NCI-H1048 (cell line): ENCODE results near the gene SLC25A18.
"Not testable (repeated sequence)": the region's sequence is repeated elsewhere in the genome, so short reads cannot be mapped to it uniquely, and the experiment has no call there.

ENCODE experiments used
- DNase-seq: peaks from one replicate; lab custom pipeline; 2025; lab: John Stamatoyannopoulos, UW

The SLC25A18 gene

GRCh38 chr22:17562906-17563870, at the start of gene SLC25A18:
TSS of gene SLC25A18 (plus strand) at chr22:17563498. CDS start at chr22:17579945, 16,447 bp downstream.
- no peak for DNase-seq

- DNase-seq, result no peak
Measured at GRCh38 chr22:17513612-17514011, 49.7 kb upstream of the SLC25A18 start.

GRCh38 chr22:17514084-17514483, 49.2 kb upstream of the SLC25A18 start:
- DNase-seq, result no peak

GRCh38 chr22:17518406-17518805, 44.9 kb upstream of the SLC25A18 start:
- DNase-seq, result no peak

GRCh38 chr22:17521971-17522370, 41.3 kb upstream of the SLC25A18 start:
- DNase-seq, result not testable (repeated sequence)

- no peak for DNase-seq
Measured at GRCh38 chr22:17523925-17524324, 39.4 kb upstream of the SLC25A18 start.

GRCh38 chr22:17536269-17536668, 27.0 kb upstream of the SLC25A18 start:
- no peak for DNase-seq

- no peak for DNase-seq
Measured at GRCh38 chr22:17537155-17537554, 26.1 kb upstream of the SLC25A18 start.

GRCh38 chr22:17540481-17540880, 22.8 kb upstream of the SLC25A18 start:
- no peak for DNase-seq

- no peak for DNase-seq
Measured at GRCh38 chr22:17541476-17541875, 21.8 kb upstream of the SLC25A18 start.

- DNase-seq, result no peak
Measured at GRCh38 chr22:17542452-17542851, 20.8 kb upstream of the SLC25A18 start.

- no peak for DNase-seq
Measured at GRCh38 chr22:17548010-17548755, 15.1 kb upstream of the SLC25A18 start.

GRCh38 chr22:17548756-17549035, 14.6 kb upstream of the SLC25A18 start:
- DNase-seq, result no peak

GRCh38 chr22:17549183-17549582, 14.1 kb upstream of the SLC25A18 start:
- DNase-seq, result no peak

GRCh38 chr22:17549655-17550054, 13.6 kb upstream of the SLC25A18 start:
- no peak for DNase-seq

- DNase-seq, result no peak
Measured at GRCh38 chr22:17552737-17553136, 10.6 kb upstream of the SLC25A18 start.

GRCh38 chr22:17554814-17555213, 8.5 kb upstream of the SLC25A18 start:
- no peak for DNase-seq

- DNase-seq, result no peak
Measured at GRCh38 chr22:17559188-17559587, 4.1 kb upstream of the SLC25A18 start.

- no peak for DNase-seq
Measured at GRCh38 chr22:17563936-17564391, 666 bp downstream of the SLC25A18 start.

GRCh38 chr22:17566016-17566687, 2.9 kb downstream of the SLC25A18 start:
- not testable (repeated sequence) for DNase-seq

GRCh38 chr22:17566776-17567175, 3.5 kb downstream of the SLC25A18 start:
- no peak for DNase-seq

- no peak for DNase-seq
Measured at GRCh38 chr22:17569971-17570511, 6.7 kb downstream of the SLC25A18 start.
